Measurements from ENCODE around the gene USP7. TPM values are rescaled to one million over a fixed set of nuclear protein-coding genes. Genes with fewer than 3 reads are reported as not detected.

USP7 gene
- total RNA-seq, 1 donor: 55.3 TPM

- no peak for DNase-seq (ENCODE audit: low read depth)
- TF ChIP-seq, protein P1, sequence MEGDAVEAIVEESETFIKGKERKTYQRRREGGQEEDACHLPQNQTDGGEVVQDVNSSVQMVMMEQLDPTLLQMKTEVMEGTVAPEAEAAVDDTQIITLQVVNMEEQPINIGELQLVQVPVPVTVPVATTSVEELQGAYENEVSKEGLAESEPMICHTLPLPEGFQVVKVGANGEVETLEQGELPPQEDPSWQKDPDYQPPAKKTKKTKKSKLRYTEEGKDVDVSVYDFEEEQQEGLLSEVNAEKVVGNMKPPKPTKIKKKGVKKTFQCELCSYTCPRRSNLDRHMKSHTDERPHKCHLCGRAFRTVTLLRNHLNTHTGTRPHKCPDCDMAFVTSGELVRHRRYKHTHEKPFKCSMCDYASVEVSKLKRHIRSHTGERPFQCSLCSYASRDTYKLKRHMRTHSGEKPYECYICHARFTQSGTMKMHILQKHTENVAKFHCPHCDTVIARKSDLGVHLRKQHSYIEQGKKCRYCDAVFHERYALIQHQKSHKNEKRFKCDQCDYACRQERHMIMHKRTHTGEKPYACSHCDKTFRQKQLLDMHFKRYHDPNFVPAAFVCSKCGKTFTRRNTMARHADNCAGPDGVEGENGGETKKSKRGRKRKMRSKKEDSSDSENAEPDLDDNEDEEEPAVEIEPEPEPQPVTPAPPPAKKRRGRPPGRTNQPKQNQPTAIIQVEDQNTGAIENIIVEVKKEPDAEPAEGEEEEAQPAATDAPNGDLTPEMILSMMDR (IDR thresholded peaks at IDR 0.05; ENCODE audit: insufficient read depth, low read length): no peak
- H3K4me3 ChIP-seq (ENCODE audit: low read depth, low read length): no peak overlapping the region
Observed at GRCh38 chr16:8865145-8865882, 98.4 kb downstream of the USP7 start.

DNA sequence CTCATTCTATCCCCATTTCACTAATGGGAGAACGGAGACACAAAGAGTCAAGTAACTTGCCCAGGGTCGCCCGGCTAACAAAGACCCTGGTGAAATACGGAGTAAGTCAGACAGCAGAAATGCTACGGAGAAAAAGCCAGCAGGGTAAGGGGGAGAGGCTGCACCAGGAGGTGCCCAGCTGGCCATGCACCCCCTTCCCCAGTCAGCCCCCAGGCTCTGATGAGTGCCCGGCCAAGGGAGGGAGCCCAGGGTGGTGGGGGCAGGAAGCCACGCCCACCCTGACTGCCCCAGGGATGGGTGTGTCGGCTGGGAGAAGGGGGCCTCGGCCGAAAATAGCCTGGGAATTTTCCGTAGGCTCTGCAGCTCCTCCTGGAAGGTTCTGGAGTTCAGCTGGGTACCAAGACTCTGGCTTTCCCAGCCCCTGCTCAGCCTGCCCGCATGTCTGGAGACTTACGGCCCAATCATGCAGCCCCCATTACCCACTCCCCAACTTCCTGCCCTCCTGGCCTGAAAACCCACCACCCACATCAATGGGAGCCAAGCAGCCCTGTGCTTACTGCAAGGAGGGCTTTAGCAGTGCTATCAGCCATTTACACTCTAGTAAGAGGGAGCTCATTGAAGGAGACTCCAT is 99.1 kb downstream of the USP7 start:
- no peak for DNase-seq (ENCODE audit: low read depth)
- TF ChIP-seq, protein P1 (IDR thresholded peaks at IDR 0.05; ENCODE audit: insufficient read depth, low read length): no peak

GRCh38 chr16:8863594-8864424 is 99.9 kb downstream of the USP7 start:
- TF ChIP-seq, protein P1 (IDR thresholded peaks at IDR 0.05; ENCODE audit: insufficient read depth, low read length): no peak
- no peak overlapping the region for H3K4me3 ChIP-seq (ENCODE audit: low read depth, low read length)
- DNase-seq (ENCODE audit: low read depth): no peak

More for the DNA sequence above, 99.1 kb downstream of the USP7 start:
- no peak overlapping the region for H3K4me3 ChIP-seq (ENCODE audit: low read depth, low read length)

GRCh38 chr16:8862309-8863130 is 101.2 kb downstream of the USP7 start:
- H3K4me3 ChIP-seq (ENCODE audit: low read depth, low read length): no peak overlapping the region
- no peak for DNase-seq (ENCODE audit: low read depth)
- TF ChIP-seq, protein P1 (IDR thresholded peaks at IDR 0.05; ENCODE audit: insufficient read depth, low read length): no peak

GRCh38 chr16:8861563-8862308 is 102.0 kb downstream of the USP7 start:
- no peak for DNase-seq (ENCODE audit: low read depth)
- H3K4me3 ChIP-seq (ENCODE audit: low read depth, low read length): no peak overlapping the region
- TF ChIP-seq, protein P1 (IDR thresholded peaks at IDR 0.05; ENCODE audit: insufficient read depth, low read length): no peak
